NCI-H748 treated with DMSO at 0.1 percent for 48 hours (cell line): ENCODE measurements around the gene CSTF3.
"Not testable (repeated sequence)": the region's sequence is repeated elsewhere in the genome, so short reads cannot be mapped to it uniquely, and the experiment has no call there.

Experiments used
- DNase-seq: peaks from one replicate; lab custom pipeline; 2025; lab: John Stamatoyannopoulos, UW

CSTF3 gene

DNA sequence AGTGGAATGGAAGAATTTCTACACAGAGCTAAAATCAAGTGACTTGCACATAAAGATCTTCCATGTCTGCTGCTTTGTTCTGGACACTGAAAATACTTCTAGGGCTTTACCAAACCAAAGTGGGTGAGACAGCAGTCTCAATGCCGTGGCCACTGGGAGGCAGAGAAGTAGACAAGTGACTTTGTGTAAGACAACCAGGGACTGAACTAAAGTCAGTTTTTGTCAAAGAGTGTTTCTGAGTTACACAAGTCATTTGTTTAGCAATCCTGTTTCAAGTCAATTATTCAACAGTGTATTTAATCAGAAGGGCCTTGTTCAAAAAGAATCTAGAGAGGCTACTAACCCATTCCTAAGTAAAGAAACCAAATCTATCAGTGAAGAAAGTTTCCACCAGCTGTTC lies 75.3 kb downstream of the CSTF3 start:
- DNase-seq: no peak

DNA sequence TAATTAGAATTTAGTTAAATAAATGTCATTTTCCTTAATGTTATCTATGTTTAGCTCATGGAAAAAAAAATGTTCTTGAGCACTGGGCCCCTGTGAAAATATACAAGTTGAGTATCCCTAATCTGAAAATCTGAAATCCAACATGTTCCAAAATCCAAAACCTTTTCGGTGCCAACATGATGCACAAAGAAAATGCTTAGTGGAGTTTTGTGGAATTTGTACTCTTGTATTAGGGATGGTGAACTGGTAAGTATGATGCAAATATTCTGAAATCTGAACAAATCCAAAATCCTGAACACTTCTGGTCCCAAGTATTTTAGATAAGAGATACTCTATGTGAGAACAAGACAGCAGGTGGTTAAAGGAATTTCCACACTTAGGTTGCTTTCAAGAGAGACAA lies 77.4 kb downstream of the CSTF3 start:
- no peak for DNase-seq

DNA sequence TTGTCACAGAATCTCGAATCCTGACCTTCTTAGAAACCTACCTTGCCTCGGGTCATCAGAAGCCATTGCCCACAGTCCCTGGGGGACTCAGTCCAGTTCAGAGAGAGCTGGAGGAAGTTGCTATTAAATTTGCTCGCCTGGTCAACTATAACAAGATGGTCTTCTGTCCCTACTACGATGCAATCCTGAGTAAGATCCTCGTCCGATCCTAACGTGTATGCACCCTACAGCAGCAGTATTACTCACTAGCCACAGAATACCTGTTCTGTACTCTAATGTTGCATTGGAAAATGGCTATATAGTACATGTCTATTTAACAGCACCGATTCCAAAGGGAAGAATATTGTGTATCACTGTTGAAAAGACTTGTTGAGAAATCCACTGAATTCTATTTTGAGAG lies 88.8 kb downstream of the CSTF3 start:
- DNase-seq: no peak

DNA sequence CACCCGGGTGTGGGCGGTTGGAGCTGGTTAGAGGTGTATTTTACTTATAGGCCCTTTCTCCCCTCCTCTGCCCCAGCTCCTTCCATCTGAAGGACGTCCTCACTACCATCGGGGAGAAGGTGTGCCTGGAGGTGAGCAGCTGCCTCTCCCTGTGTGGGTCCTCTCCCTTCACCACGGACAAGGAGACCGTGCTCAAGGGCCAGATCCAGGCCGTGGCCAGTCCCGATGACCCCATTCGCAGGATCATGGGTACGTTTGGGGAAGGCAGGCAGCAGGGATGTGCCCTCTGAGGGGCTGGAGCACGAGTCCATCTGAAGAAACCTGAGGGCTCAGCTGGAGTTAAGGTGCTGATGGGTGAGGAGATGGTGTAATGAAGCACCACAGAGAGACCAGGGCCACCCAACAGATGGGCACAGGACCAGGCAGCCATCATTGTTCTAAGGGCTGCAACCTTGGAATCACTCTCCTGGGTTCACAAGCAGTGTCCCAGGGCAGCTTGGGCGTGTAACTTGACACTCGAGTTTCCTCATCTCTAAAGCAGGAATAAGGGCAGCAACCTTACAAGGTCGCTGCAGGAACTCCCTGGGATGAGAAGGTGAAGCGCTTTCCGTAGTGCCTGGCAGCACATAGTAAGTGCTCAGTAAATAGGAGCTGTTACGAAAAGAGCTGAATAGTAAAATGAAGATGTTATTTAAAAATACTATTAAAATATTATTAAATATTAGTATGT lies 92.5 kb downstream of the CSTF3 start:
- DNase-seq: no peak

DNA sequence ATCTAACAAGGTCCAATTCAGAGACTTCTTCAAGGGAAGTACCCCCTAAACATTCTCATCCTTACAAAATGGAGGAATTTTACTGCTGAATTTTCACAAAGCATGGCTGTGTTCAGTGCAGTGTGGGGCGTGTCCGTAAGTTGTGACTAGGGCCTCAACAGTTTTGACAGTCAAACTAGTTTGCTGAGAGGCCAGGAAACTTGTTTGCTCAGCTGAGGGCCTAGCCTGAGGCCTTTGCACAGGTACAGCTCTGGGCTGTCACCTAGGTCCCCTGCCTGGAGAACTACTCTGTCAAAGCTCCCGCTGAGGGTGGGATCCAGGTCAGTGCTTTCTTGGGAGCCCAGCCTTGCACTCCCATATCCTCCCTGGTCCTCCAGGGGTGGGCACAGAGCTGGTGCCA lies 94.0 kb downstream of the CSTF3 start:
- no peak for DNase-seq

DNA sequence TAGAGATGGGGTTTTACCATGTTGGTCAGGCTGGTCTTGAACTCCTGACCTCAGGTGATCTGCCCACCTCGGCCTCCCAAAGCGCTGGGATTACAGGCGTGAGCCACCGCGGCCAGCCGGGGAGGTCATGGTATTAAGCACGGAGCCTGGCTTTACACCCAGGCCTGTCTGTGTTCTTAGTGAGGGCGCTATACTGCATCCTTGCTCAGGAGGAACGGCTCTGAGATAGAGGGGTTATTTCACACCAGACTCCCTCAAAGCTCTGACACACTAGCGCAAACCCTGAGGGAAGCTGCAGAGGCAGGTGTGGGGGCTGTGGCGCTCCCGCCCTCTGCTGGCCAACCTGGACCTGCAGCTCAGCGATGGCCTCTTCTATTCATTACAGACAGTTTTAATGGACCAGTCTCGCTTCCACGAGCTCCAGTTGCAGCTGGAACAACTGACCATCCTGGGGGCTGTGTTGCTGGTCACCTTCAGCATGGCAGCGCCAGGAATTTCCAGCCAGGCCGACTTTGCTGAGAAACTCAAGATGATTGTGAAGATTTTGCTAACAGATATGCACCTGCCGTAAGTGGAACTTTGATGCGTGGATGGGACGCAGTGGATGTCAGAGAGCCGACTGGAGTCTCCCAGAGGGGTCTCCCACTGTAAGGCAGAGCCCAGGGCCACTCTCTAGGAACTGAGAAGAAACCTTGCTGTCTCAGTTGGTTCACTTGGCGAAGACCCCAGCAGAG lies 95.7 kb downstream of the CSTF3 start:
- DNase-seq: peak; percentile 2

DNA sequence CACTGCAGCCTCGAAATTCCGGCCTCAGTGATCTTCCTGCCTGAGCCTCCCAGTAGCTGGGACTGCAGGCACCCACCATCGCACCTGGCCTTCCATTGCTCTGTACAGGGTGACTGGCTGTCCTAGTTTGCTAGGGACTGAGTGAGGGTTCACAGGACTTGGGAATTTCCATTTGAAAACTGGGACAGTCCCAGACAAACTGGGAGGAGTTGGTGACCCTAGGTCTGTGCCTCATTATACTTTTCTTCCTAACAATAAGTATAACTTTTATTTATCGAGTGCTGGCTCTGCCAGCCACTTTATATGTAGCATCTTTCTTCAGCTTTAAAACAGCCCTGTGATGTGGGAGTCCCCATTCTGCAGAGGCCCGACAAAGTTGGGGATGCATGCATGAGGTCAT lies 96.4 kb downstream of the CSTF3 start:
- no peak for DNase-seq

DNA sequence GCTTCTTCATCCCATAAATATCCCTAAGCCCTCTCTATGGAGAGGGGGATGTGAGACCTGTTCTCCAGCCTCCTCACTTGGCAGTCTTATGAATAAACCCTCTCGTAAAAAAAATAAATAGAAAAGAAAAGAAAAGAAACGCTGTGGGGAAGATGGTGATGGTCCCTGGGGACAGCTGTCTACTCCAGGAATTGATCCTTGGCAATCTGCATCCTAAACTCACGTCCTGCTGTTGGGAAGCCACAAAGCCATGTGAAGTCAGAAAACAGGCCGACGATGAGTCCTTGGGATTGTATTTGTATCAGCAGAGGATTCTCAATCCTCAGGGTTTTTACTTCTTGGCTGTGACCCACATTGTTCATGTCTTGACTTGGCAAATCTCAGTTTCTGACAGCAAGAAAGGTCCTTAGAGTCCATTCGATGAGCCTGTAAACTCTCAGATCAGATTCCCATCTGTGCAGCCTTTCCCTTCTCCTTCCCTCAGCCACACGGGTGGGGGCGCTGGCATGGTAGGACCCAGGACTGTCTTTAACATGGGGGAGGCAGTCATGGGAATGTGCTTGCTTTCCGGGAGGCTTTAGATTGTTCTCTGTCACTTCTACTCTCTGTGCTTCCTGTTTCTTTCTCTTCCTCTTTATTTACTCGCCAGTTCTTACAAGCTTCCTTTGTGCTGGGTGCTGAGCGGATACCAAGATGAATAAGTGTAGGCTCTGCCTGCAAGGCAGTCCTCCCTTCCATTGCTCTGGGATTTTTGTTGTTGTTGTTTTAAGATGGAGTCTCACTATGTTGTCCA lies 97.1 kb downstream of the CSTF3 start:
- DNase-seq: no peak

DNA sequence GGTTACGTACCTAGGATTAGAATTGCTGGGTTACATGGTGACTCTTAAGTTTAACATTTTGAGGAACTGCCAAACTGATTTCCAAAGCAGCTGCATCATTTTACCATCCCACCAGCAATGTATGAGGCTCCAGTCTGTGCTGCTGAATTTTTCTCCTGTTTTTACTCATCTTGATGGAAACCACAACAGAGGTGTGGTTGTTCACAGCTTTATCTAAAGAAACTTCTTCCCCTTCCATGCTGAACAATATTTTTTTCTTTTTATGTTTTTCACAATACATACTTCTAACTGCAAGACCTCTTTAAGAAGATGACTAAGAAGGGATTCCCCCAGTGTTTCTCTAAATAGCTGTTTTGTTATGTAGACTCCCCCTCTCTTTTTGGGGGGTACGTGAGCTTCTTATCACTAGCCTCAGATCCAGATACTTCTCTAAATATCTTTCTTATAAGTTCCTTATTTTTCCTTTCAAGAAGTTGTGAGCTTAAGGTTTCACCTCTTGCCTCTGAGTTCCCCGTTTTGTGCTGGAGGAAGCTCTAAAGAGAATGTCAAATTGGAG lies 97.9 kb downstream of the CSTF3 start:
- no peak for DNase-seq

DNA sequence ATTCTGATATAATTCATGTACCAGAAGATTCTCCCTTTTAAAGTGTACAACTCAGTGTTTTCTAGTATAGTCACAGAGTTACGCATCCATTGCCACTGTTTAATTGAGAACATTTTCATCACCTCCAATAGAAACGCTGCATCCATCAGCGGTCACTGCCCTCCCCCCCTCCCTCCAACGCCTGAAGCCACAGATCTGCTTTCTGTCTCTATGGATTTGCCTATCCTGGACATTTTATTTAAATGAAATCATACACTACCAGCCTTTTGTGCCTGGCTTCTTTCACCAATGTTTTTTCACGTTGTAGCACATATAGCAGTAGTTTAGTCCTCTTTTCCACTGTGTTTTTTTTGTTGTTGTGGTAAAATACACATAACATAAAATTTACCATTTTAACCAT lies 99.1 kb downstream of the CSTF3 start:
- DNase-seq: no peak

DNA sequence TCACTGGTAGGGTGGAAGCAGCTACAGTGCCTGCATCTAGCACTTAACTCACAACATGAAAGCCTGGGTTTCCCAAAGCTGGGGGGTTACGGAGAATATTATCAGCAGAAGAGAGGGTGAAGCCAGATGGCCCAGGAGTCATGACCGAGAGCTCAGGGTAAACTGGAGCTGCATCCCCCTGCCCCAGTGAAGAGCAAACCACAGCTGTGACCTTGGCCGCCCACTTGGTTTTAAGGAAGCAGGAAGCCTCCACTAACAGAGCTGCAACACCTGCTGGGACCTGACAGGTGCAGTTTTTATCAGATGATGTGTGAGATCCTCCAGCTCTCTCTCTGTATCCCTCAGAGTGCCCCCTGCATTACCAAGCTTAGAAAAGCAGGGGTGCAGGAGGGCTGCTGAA lies 101.0 kb downstream of the CSTF3 start:
- no peak for DNase-seq

DNA sequence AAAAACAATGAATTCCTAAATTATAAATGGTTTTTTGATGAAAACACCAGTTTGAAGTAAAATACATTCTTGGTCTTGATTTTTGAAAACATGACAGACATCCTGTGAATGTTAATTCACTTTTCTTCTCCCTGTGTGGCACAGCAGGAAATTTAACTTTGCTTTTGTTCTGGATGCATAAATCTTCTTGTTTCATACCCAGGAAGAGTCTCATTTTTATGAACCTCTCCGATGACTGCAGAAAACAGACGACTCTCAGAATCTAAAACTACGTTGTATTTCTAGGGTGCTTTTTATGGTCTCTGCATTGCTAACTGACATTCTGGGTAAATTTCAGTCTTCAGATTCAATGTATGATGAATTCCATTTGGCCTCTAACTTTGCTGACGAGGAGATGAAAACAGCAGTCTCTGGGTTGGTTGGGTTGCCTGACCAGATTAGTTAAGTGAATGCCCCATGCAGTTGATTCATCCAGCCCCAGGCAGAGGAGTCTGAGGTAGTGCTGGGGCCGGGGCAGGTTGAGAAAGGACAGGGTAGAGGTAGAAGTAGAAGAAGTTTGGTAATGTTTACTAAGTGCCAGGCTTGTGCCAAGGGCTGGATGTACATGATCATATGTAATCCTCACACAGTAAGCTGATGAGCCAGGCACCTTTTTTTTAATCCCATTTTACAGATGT lies 101.8 kb downstream of the CSTF3 start:
- no peak for DNase-seq

DNA sequence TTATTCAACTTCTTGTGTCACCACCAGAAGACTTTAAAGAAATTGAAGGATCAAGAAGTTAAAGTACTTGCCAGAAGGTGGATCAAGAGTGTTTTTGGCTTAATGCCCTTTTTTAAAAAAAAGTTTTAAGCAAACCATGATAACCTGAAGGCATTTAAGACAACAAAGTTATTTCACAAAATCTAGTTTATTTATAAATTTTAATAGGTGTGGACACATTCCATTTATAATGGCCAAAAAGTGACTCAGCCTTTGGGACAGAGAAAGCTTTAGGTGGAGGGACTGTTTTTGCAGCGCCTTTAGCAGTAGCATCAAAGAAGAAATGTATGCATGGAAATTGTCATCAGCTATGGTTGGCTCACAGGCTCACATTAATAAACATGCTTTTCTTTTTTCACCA lies 104.0 kb downstream of the CSTF3 start:
- no peak for DNase-seq

DNA sequence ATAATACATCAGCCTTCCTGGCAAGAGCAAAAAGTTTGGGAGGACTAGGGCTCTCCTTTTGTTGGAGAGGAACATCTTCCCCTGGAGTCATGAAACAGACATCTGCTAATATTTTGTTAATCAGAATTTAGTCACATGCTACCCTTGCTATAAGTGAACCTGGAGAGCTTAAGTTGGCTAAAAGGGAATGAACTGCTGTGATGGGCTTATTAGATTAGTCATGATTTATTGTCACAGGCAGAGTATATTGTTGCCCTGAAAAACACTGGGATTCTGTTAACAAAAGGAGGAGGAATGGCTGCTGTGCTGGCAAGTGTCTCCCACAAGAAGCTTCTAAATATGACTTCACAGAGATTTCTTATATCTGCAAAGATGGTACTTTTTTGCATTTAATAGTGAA lies 105.9 kb downstream of the CSTF3 start:
- no peak for DNase-seq

DNA sequence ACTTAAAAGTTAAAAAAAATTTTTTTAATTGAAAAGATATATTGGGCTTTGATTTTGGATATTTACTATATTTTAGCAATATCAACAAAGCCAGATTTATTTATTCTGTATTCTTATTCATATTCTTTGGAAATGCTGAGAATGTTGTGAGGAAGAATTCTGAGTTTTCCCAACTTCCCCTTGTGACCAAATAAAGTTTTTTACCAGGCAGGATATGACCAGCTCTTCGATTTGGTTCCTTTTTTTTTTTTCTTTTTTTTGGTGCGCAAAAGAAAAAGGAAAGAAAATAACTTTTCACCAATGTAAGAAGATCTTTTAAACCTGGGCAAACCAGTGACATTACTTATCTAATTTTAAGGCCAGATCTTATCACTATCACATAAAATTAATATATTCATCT lies 109.0 kb downstream of the CSTF3 start:
- DNase-seq: no peak

DNA sequence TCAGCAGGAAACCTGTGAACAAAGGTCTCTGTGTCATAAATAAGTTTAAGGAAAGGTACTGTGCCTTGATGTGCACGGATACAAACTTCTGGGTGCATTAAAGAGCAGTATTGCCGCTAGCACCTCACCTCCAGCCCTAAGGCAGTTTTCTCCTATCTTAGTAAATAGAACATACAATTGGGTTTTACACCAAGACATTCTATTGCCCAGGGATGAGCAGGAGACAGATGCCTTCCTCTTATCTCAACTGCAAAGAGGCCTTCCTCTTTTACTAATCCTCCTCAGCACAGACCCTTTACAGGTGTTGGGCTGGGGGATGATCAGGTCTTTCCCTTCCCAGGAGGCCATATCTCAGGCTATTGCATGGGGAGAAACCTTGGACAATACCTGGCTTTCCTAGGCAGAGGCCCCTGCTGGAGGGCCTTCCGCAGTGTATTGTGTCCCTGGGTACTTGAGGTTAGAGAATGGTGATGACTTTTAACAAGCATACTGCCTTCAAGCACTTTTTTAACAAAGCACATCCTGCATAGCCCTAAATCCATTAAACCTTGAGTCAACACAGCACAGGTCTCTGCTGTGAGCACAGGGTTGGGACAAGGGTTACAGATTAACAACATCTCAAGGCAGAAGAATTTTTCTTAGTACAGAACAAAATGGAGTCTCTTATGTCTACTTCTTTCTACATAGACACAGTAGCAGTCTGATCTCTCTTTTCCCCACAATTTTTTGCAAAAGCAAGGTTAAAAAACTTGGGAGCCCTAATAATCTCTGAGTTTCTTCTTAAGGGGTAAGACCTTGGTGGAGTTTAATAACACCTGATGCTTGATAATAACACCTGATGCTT lies 111.5 kb downstream of the CSTF3 start:
- DNase-seq: not testable (repeated sequence)

DNA sequence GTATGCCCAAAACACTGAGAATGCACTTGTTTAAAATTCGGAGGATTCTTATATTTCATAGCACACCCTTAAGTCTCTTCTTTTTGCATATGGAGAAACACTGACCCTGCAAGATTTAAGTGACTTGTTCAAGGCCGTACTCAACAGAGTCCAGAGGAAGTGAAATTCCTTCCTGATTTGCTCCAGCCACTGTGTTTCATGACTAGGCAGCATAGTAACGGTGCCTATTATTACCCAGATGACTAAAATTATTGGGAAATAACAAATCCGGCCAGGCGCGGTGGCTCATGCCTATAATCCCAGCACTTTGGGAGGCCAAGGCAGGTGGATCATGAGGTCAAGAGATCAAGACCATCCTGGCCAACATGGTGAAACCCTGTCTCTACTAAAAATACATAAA lies 112.6 kb downstream of the CSTF3 start:
- DNase-seq: not testable (repeated sequence)

DNA sequence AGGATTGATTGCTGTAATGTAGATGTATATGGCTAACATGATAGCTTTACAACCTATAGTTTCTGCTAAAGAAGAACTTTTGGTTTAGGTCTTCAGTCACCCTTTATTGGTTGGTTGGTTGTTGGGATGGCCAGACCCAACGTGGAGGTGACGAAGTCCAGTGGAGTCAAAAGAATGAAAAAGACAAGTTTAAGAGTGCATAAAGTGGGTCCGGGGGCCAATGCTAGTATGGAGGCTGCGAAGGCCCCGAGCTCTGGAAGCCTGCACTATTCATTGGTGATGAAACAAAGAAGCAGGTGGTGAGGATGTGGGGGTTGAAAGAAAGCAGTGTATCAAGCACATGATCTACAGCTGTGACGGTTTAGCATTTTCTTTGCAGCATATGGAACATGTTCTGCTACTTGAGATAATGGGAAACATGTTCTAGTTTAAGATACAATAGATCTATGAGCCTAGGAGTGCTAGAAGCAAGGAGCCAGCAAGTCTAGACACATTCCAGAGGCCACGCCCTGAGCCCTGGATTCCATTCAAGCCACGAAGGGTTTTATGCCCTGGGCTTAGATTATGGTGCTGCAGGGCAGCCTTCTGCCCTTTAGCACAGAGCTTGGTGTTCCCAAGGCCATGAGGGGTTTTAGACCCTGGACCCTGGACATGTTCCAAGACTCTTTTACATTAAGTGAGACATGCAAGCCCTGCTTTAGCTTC lies 115.6 kb downstream of the CSTF3 start:
- DNase-seq: no peak

DNA sequence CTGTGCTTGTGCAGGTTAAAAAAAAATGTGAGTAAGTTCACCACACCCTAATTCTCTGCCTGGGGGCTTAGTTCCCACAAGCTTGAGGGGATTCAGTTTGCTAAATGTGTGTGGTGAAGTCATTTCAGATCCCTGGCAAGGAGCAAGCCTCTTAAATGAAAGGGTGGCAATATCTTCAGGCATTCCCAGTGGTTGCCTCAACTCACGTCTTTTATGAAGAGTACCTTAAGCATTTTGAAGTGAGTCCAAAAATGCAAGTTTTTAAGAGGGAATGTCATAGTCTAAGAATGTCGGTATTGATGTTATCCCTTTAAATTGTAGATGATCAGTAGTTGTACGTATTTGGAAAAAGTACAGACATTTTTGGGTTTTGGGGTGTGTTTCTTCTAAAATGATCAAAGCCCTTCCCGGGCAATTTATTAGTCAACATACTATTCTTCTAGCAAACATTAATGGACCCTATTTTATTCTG lies 117.0 kb downstream of the CSTF3 start:
- no peak for DNase-seq

DNA sequence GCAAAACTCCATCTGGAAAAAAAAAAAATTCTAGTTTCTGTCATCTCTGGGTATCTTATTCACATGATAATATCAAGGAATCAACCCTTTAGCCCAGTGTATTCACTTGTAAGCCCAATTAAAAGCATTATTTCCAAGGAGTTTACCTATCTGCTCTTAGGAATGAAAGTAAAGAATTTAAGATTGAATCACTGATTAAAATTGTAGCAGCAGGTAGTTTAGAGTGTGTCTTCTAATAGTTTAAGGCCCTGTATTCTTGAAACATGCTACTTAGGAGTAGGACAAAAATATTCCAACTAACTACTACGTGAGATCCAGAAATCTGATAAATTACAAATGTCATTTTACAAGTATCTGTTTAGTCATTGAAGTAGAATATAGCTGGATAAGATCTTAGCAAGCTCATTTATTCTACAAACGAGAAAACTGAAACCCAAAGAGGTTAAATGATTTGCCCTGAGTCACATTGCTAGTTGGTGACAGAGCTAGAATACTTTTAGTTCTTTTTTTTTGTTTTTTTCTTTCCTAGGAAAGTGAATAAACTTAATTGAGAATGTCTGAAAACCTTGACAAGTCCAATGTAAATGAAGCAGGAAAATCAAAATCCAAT lies 118.0 kb downstream of the CSTF3 start:
- no peak for DNase-seq
